ENCODE results near the gene MS4A18.

The MS4A18 gene

GRCh38 chr11:60764879-60765278, 40.4 kb downstream of the MS4A18 start:
- no peaks in the 10 kb centered on the region for H3K9me3 ChIP-seq (ENCODE audit: low read length)
- no peak overlapping the region for H3K4me3 ChIP-seq (ENCODE audit: low read depth, low read length, poor library complexity, severe bottlenecking)
- H3K27ac ChIP-seq (ENCODE audit: low read depth, low read length, poor library complexity, severe bottlenecking) = no peak overlapping the region
- peaks cover 16% of the 10 kb centered on the region; the same call in 1 of the 2 replicates for H3K27me3 ChIP-seq (ENCODE audit: insufficient read depth, low read length)
- no peaks in the 10 kb centered on the region for H3K79me2 ChIP-seq (ENCODE audit: insufficient read depth, low read length)
- H3K9ac ChIP-seq (ENCODE audit: low read length) = no peak overlapping the region
- no peaks in the 10 kb centered on the region for H3F3A ChIP-seq (ENCODE audit: insufficient read depth, low read length)
- H3K4me1 ChIP-seq (ENCODE audit: insufficient read depth, low read length, severe bottlenecking) = no peaks in the 10 kb centered on the region
- no peak overlapping the region for H3K4me2 ChIP-seq (ENCODE audit: low read length)
- H3K36me3 ChIP-seq (ENCODE audit: insufficient read depth, low read length) = no peaks in the 10 kb centered on the region
- H4K20me1 ChIP-seq (ENCODE audit: insufficient read depth, low read length) = no peaks in the 10 kb centered on the region
- no peak overlapping the region for H2AFZ ChIP-seq (ENCODE audit: low read length)
- TF ChIP-seq CTCF (IDR thresholded peaks at IDR 0.05; ENCODE audit: low read length) (no peak), EZH2 (IDR thresholded peaks at IDR 0.05; ENCODE audit: borderline replicate concordance, low read length) (no peak)
- H3K9me2 ChIP-seq (ENCODE audit: low read depth, low read length) = no peaks in the 10 kb centered on the region

- Histone ChIP-seq H3K79me2 (ENCODE audit: insufficient read depth, low read length) (no peaks in the 10 kb centered on the region), H3K9ac (ENCODE audit: low read length) (no peak overlapping the region), H3K36me3 (ENCODE audit: insufficient read depth, low read length) (no peaks in the 10 kb centered on the region), H2AFZ (ENCODE audit: low read length) (no peak overlapping the region), H3F3A (ENCODE audit: insufficient read depth, low read length) (no peaks in the 10 kb centered on the region), H3K27me3 (ENCODE audit: insufficient read depth, low read length) (peaks cover 11% of the 10 kb centered on the region; the same call in 1 of the 2 replicates), H3K4me2 (ENCODE audit: low read length) (no peak overlapping the region), H3K27ac (ENCODE audit: low read depth, low read length, poor library complexity, severe bottlenecking) (no peak overlapping the region), H3K9me2 (ENCODE audit: low read depth, low read length) (no peaks in the 10 kb centered on the region), H3K9me3 (ENCODE audit: low read length) (no peaks in the 10 kb centered on the region), H3K4me1 (ENCODE audit: insufficient read depth, low read length, severe bottlenecking) (no peaks in the 10 kb centered on the region), H4K20me1 (ENCODE audit: insufficient read depth, low read length) (no peaks in the 10 kb centered on the region), H3K4me3 (ENCODE audit: low read depth, low read length, poor library complexity, severe bottlenecking) (no peak overlapping the region)
- TF ChIP-seq CTCF (IDR thresholded peaks at IDR 0.05; ENCODE audit: low read length) (no peak), EZH2 (IDR thresholded peaks at IDR 0.05; ENCODE audit: borderline replicate concordance, low read length) (no peak)
These were observed 40.8 kb downstream of the MS4A18 start for GRCh38 chr11:60765355-60765754.

GRCh38 chr11:60766547-60766946, 42.0 kb downstream of the MS4A18 start:
- no peak for TF ChIP-seq CTCF (IDR thresholded peaks at IDR 0.05; ENCODE audit: low read length)
- TF ChIP-seq EZH2 (IDR thresholded peaks at IDR 0.05; ENCODE audit: borderline replicate concordance, low read length) = no peak
- no peak overlapping the region for H2AFZ ChIP-seq (ENCODE audit: low read length)
- H3K4me2 ChIP-seq (ENCODE audit: low read length) = no peak overlapping the region

More at GRCh38 chr11:60766547-60766946, 42.0 kb downstream of the MS4A18 start:
- Histone ChIP-seq H3K4me1 (ENCODE audit: insufficient read depth, low read length, severe bottlenecking) (no peaks in the 10 kb centered on the region), H3K79me2 (ENCODE audit: insufficient read depth, low read length) (no peaks in the 10 kb centered on the region), H3K9me2 (ENCODE audit: low read depth, low read length) (no peaks in the 10 kb centered on the region), H3K9ac (ENCODE audit: low read length) (no peak overlapping the region), H3K27me3 (ENCODE audit: insufficient read depth, low read length) (peaks cover 9% of the 10 kb centered on the region; the same call in 1 of the 2 replicates), H3K4me3 (ENCODE audit: low read depth, low read length, poor library complexity, severe bottlenecking) (no peak overlapping the region), H3K9me3 (ENCODE audit: low read length) (no peaks in the 10 kb centered on the region), H3K36me3 (ENCODE audit: insufficient read depth, low read length) (no peaks in the 10 kb centered on the region), H4K20me1 (ENCODE audit: insufficient read depth, low read length) (no peaks in the 10 kb centered on the region), H3K27ac (ENCODE audit: low read depth, low read length, poor library complexity, severe bottlenecking) (no peak overlapping the region), H3F3A (ENCODE audit: insufficient read depth, low read length) (no peaks in the 10 kb centered on the region)

Data from OCI-LY1 (cell line).